Uterus (tissue), 4 donors: ENCODE results near the gene RAB44. TPM values are rescaled to one million over a fixed set of nuclear protein-coding genes. Genes with fewer than 3 reads are reported as not detected.

ENCODE experiments used
- DNase-seq, 2 donors: peaks; one replicate each; pipeline ENCODE4 v3.0.0-alpha.2; 2019 to 2020
- H3K27ac ChIP-seq, 2 donors: fragments of 200-600 bp; sonication (generic); 1 replicate in 1 of 2; 2 replicates in 1 of 2; pipeline ENCODE4 v1.5.1; 2016 to 2018
- H3K27me3 ChIP-seq, 2 donors: fragments of 200-600 bp; sonication (generic); one replicate each; pipeline ENCODE4 v1.5.1; 2018 to 2019; ENCODE audit warnings: control low read depth in 1 of 2
- H3K36me3 ChIP-seq, 2 donors: fragments of 200-600 bp; sonication (generic); one replicate each; pipeline ENCODE4 v1.5.1; 2019; ENCODE audit warnings: control low read depth in 1 of 2
- H3K4me1 ChIP-seq, 2 donors: fragments of 200-600 bp; sonication (generic); one replicate each; pipeline ENCODE4 v1.5.1; 2018 to 2019; ENCODE audit warnings: control low read depth in 1 of 2
- H3K4me3 ChIP-seq, 2 donors: fragments of 200-600 bp; sonication (generic); 1 replicate in 1 of 2; 2 replicates in 1 of 2; pipeline ENCODE4 v1.5.1; 2018 to 2019; ENCODE audit warnings: mild to moderate bottlenecking in 1 of 2
- H3K9me3 ChIP-seq, 2 donors: fragments of 200-600 bp; sonication (generic); one replicate each; pipeline ENCODE4 v1.5.1; 2019; ENCODE audit warnings: control low read depth in 1 of 2
- CTCF ChIP-seq, 4 experiments: fragments of 200-600 bp in 2 of 4; fragments of 450-650 bp in 2 of 4; sonication (generic) in 2 of 4; IDR thresholded peaks; one replicate each; pipeline ENCODE4 v1.5.1; 2016 to 2019; ENCODE audit warnings: antibody characterized with exemption in 4 of 4, mild to moderate bottlenecking in 2 of 4, moderate library complexity in 1 of 4
- POLR2A ChIP-seq, 2 donors: fragments of 450-650 bp; IDR thresholded peaks; one replicate each; pipeline ENCODE4 v1.6.1; 2016; ENCODE audit warnings: antibody characterized with exemption in 2 of 2, mild to moderate bottlenecking in 1 of 2, moderate library complexity in 1 of 2
- intact Hi-C: fragments of 100-400 bp; cut with DNase I; formaldehyde crosslinking; loops from one replicate; pipeline ENCODE4 v1.15.1; 2023; ENCODE audit warnings: low total_unique reads
- total RNA-seq, 4 donors: library from RNA; depleted of rRNA in 3 of 4; stranded (reverse); fragments of >200 nt in 3 of 4; gene quantifications; one replicate each; pipeline versions ENCODE4 v1.1.0 to v1.2.4, GENCODE V29; 2014 to 2023
- donor health status: DM: yes; HTN: yes; CAD: no.

RAB44 gene
- total RNA-seq, 4 donors from 2014 or later, result 0.37 TPM; not detected in 3

- H3K36me3 ChIP-seq, result no peaks in the 10 kb centered on the region
- no peak overlapping the region for H3K27ac ChIP-seq
- no peaks in the 10 kb centered on the region for H3K9me3 ChIP-seq
- H3K4me3 ChIP-seq, result no peak overlapping the region
- H3K4me1 ChIP-seq, result no peaks in the 10 kb centered on the region
- DNase-seq, result no peak
- intact Hi-C loops, result no loop called here
- TF ChIP-seq CTCF (IDR thresholded peaks at IDR 0.05) (no peak), POLR2A (IDR thresholded peaks at IDR 0.05) (no peak)
- H3K27me3 ChIP-seq, result no peaks in the 10 kb centered on the region
Measured at GRCh38 chr6:36699348-36699747, 1.7 kb downstream of the RAB44 start.

GRCh38 chr6:36700071-36700812, 2.6 kb downstream of the RAB44 start:
- no peak overlapping the region for H3K4me3 ChIP-seq
- H3K27me3 ChIP-seq, result no peaks in the 10 kb centered on the region
- TF ChIP-seq POLR2A (IDR thresholded peaks at IDR 0.05) (no peak), CTCF (IDR thresholded peaks at IDR 0.05) (no peak)
- H3K27ac ChIP-seq, result no peak overlapping the region
- H3K9me3 ChIP-seq, result no peaks in the 10 kb centered on the region
- no peak for DNase-seq
- intact Hi-C loops, result no loop called here
- H3K36me3 ChIP-seq, result no peaks in the 10 kb centered on the region
- H3K4me1 ChIP-seq, result no peaks in the 10 kb centered on the region

- no peak for DNase-seq
- H3K4me1 ChIP-seq, result no peaks in the 10 kb centered on the region
- no peak overlapping the region for H3K4me3 ChIP-seq
- no peak overlapping the region for H3K27ac ChIP-seq
- no peaks in the 10 kb centered on the region for H3K9me3 ChIP-seq
- TF ChIP-seq CTCF (IDR thresholded peaks at IDR 0.05), result no peak
- no peak for TF ChIP-seq POLR2A (IDR thresholded peaks at IDR 0.05)
- intact Hi-C loops, result no loop called here
- no peaks in the 10 kb centered on the region for H3K27me3 ChIP-seq
- H3K36me3 ChIP-seq, result no peaks in the 10 kb centered on the region
Measured at GRCh38 chr6:36700831-36701230, 3.2 kb downstream of the RAB44 start.

GRCh38 chr6:36701401-36701991, 3.9 kb downstream of the RAB44 start:
- DNase-seq, result no peak
- intact Hi-C loops, result no loop called here

More at GRCh38 chr6:36701401-36701991, 3.9 kb downstream of the RAB44 start:
- H3K4me3 ChIP-seq, result no peak overlapping the region
- no peak for TF ChIP-seq POLR2A (IDR thresholded peaks at IDR 0.05)
- TF ChIP-seq CTCF (IDR thresholded peaks at IDR 0.05), result no peak
- H3K9me3 ChIP-seq, result no peaks in the 10 kb centered on the region
- no peaks in the 10 kb centered on the region for H3K36me3 ChIP-seq
- no peaks in the 10 kb centered on the region for H3K27me3 ChIP-seq
- no peaks in the 10 kb centered on the region for H3K4me1 ChIP-seq
- no peak overlapping the region for H3K27ac ChIP-seq
